RWPE2 (cell line): ENCODE results near the gene ZGRF1.

ENCODE experiments used
- ATAC-seq: fragments of 200-7000 bp; cut with Tn5 transposase; 3 replicates; pipeline ENCODE4 v1.9.1; 2021; ENCODE audit warnings: low read depth
- DNase-seq: peaks from one replicate; pipeline ENCODE4 v3.0.0-alpha.2; 2020; ENCODE audit warnings: low spot score
- H3K27ac ChIP-seq: fragments of 450-650 bp; 2 replicates; pipeline ENCODE4 v1.5.1; 2017; ENCODE audit warnings: mild to moderate bottlenecking; ENCODE audit not compliant: poor library complexity, severe bottlenecking
- H3K27me3 ChIP-seq: fragments of 250-450 bp; sonication (Bioruptor Pico); 2 replicates; pipeline ENCODE4 v1.5.1; 2021; ENCODE audit warnings: mild to moderate bottlenecking, moderate library complexity; ENCODE audit not compliant: insufficient read depth, poor library complexity, severe bottlenecking
- H3K36me3 ChIP-seq: fragments of 250-450 bp; sonication (Bioruptor Pico); 2 replicates; pipeline ENCODE4 v1.5.1; 2020; ENCODE audit warnings: low read depth, mild to moderate bottlenecking, moderate library complexity
- H3K4me1 ChIP-seq: fragments of 250-450 bp; sonication (Bioruptor Pico); 2 replicates; pipeline ENCODE4 v1.5.1; 2021; ENCODE audit warnings: mild to moderate bottlenecking, moderate library complexity; ENCODE audit not compliant: insufficient read depth, poor library complexity, severe bottlenecking
- H3K4me3 ChIP-seq: fragments of 250-450 bp; sonication (Bioruptor Pico); 2 replicates; pipeline ENCODE4 v1.5.1; 2021; ENCODE audit warnings: mild to moderate bottlenecking, moderate library complexity; ENCODE audit not compliant: severe bottlenecking
- H3K9me3 ChIP-seq: fragments of 250-450 bp; sonication (Bioruptor Pico); 2 replicates; pipeline ENCODE4 v1.5.1; 2021; ENCODE audit warnings: mild to moderate bottlenecking, moderate library complexity; ENCODE audit not compliant: severe bottlenecking
- CTCF ChIP-seq: fragments of 450-650 bp; IDR thresholded peaks from one replicate; pipeline ENCODE4 v1.5.1; 2017; ENCODE audit warnings: mild to moderate bottlenecking, moderate library complexity; ENCODE audit not compliant: poor library complexity, severe bottlenecking

Gene ZGRF1

GRCh38 chr4:112563431-112564200 lies 73.1 kb downstream of the ZGRF1 start:
- Histone ChIP-seq H3K36me3 (peaks cover 2% of the 10 kb centered on the region), H3K4me1 (no peaks in the 10 kb centered on the region), H3K27me3 (no peaks in the 10 kb centered on the region), H3K4me3 (no peak overlapping the region), H3K9me3 (no peaks in the 10 kb centered on the region), H3K27ac (no peak overlapping the region)
- no peak for DNase-seq
- no peak for ATAC-seq
- TF ChIP-seq CTCF: no peak

GRCh38 chr4:112562254-112562879 lies 74.3 kb downstream of the ZGRF1 start:
- Histone ChIP-seq H3K27ac (no peak overlapping the region), H3K4me3 (no peak overlapping the region), H3K36me3 (peaks cover 2% of the 10 kb centered on the region), H3K27me3 (no peaks in the 10 kb centered on the region), H3K4me1 (no peaks in the 10 kb centered on the region), H3K9me3 (no peaks in the 10 kb centered on the region)
- ATAC-seq: no peak
- DNase-seq: no peak
- no peak for TF ChIP-seq CTCF

GRCh38 chr4:112560084-112560483 lies 76.6 kb downstream of the ZGRF1 start:
- Histone ChIP-seq H3K9me3 (no peaks in the 10 kb centered on the region), H3K27ac (no peak overlapping the region), H3K4me1 (no peaks in the 10 kb centered on the region), H3K4me3 (no peak overlapping the region), H3K36me3 (peaks cover 2% of the 10 kb centered on the region), H3K27me3 (no peaks in the 10 kb centered on the region)
- TF ChIP-seq CTCF: no peak
- no peak for DNase-seq
- ATAC-seq: no peak

- no peak for DNase-seq
- TF ChIP-seq CTCF: no peak
- peaks cover 5% of the 10 kb centered on the region for H3K36me3 ChIP-seq
- no peak for ATAC-seq
- no peaks in the 10 kb centered on the region for H3K9me3 ChIP-seq
- H3K4me3 ChIP-seq: no peak overlapping the region
- H3K4me1 ChIP-seq: no peaks in the 10 kb centered on the region
- H3K27me3 ChIP-seq: no peaks in the 10 kb centered on the region
- H3K27ac ChIP-seq: no peak overlapping the region
These were observed 77.7 kb downstream of the ZGRF1 start for GRCh38 chr4:112559053-112559452.
